SK-N-DZ (cell line): Measurements from ENCODE around the gene SLC29A4.
"Not testable (repeated sequence)": the region's sequence is repeated elsewhere in the genome, so short reads cannot be mapped to it uniquely, and the experiment has no call there.

Experiments
- DNase-seq: peaks from one replicate; pipeline ENCODE4 v3.0.0-alpha.2; 2015; ENCODE audit warnings: low spot score

Gene SLC29A4

GRCh38 chr7:5296015-5296610 lies 13.4 kb downstream of the SLC29A4 start:
- DNase-seq, result no peak

GRCh38 chr7:5296611-5297226 lies 14.0 kb downstream of the SLC29A4 start:
- DNase-seq, result no peak

GRCh38 chr7:5300366-5300765 lies 17.6 kb downstream of the SLC29A4 start:
- DNase-seq, result no peak

- no peak for DNase-seq
These were observed 19.8 kb downstream of the SLC29A4 start for GRCh38 chr7:5302577-5302976.

GRCh38 chr7:5303061-5303460 lies 20.3 kb downstream of the SLC29A4 start:
- no peak for DNase-seq

- DNase-seq, result no peak
These were observed 21.1 kb downstream of the SLC29A4 start for GRCh38 chr7:5303591-5304505.

GRCh38 chr7:5305050-5305449 lies 22.3 kb downstream of the SLC29A4 start:
- DNase-seq, result not testable (repeated sequence)

- not testable (repeated sequence) for DNase-seq
These were observed 24.7 kb downstream of the SLC29A4 start for GRCh38 chr7:5307221-5308142.

- no peak for DNase-seq
These were observed 26.4 kb downstream of the SLC29A4 start for GRCh38 chr7:5309146-5309545.

GRCh38 chr7:5310822-5311405 lies 28.2 kb downstream of the SLC29A4 start:
- DNase-seq, result no peak

GRCh38 chr7:5312276-5313070 lies 29.7 kb downstream of the SLC29A4 start:
- DNase-seq, result not testable (repeated sequence)

GRCh38 chr7:5313076-5313885 lies 30.5 kb downstream of the SLC29A4 start:
- DNase-seq, result not testable (repeated sequence)

GRCh38 chr7:5314864-5315263 lies 32.1 kb downstream of the SLC29A4 start:
- no peak for DNase-seq

- no peak for DNase-seq
These were observed 33.0 kb downstream of the SLC29A4 start for GRCh38 chr7:5315761-5316160.

GRCh38 chr7:5318613-5319012 lies 35.9 kb downstream of the SLC29A4 start:
- not testable (repeated sequence) for DNase-seq

- no peak for DNase-seq
These were observed 37.6 kb downstream of the SLC29A4 start for GRCh38 chr7:5320391-5320790.

- DNase-seq, result no peak
These were observed 38.2 kb downstream of the SLC29A4 start for GRCh38 chr7:5320802-5321396.

GRCh38 chr7:5322621-5323410 lies 40.1 kb downstream of the SLC29A4 start:
- no peak for DNase-seq
